ENCODE measurements around the gene PDXK.

PDXK gene

GRCh38 chr21:43778469-43779335 lies 59.8 kb downstream of the PDXK start:
- in situ Hi-C loops (cut with MboI; ENCODE audit: low sequenced_read_pairs): no loop called here

GRCh38 chr21:43779660-43780059 lies 60.7 kb downstream of the PDXK start:
- in situ Hi-C loops (cut with MboI; ENCODE audit: low sequenced_read_pairs): no loop called here

DNA sequence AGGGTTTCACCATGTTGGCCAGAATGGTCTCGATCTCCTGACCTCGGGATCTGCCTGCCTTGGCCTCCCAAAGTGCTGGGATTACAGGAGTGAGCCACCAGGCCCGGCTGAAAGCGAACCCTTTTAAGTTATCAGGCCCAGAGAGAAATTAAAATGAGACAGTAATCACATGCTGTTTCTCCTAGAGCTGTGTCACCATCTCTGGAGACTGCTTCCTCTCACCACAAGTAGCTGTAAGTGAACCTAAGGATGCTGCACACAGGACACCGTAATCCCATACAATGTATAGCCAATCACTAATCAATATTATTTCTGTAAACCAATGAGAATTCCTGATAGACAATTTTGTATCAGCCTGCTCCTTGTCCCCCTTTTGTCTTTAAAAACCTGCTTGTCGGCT lies 62.9 kb downstream of the PDXK start:
- in situ Hi-C loops (cut with MboI; ENCODE audit: low sequenced_read_pairs): no loop called here

DNA sequence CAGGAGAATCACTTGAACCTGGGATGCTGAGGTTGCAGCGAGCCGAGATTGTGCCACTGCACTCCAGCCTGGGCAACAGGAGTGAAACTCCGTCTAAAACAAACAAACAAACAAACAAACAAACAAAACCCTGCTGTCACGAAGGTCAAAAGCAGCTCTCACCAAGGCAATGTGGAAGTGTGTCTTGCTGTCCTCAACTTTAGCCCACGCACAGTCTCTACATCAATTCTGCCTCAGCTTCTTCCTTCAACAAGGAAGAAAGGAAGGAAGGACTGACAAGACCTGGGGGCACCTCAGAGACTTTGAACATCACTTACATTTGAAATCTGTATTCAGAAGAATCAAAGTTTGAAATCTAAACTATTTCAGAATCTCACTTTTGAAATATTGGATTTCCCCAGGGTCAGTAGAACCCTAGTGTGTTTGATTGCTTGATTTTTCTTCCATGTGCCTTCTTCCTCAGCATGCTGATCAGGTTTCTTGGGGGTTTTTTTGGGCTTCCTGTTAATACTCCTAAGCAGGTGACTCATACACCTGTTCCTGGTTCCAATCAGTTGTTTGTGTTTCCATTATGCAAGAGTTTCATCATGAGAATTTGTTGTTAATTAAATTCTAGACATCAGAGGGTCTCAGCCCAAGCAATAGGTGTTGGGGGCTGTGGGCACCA lies 63.6 kb downstream of the PDXK start:
- in situ Hi-C loops (cut with MboI; ENCODE audit: low sequenced_read_pairs): no loop called here

DNA sequence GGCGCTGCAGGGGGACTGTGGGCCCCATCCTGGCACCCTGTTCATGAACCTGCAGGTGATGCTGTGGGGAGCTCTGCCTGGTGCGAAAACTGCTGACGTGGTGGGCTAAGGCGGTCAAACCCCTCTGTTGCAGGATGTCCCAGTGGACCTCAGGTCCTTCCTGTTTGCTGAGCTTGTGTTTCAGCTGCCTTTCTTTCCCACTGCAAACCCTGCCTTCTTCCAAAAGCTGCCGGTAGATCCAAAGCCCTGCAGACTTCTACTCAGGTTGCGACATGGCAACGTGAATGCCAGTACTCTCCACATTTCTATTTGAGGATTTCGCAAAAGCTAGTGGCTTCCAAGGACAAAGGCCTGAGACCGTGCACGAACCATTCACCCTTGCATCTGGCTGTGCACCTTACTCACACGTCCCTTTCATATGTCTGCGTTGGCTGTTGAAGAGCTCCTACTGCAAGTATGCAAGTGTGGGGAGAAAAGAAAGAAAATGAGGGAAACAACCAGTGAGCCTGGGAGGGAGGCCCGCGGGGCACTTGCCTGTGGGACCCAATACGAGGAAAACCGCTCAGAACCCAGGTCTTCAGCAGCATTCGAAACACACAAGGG lies 64.3 kb downstream of the PDXK start:
- in situ Hi-C loops (cut with MboI; ENCODE audit: low sequenced_read_pairs): no loop called here

DNA sequence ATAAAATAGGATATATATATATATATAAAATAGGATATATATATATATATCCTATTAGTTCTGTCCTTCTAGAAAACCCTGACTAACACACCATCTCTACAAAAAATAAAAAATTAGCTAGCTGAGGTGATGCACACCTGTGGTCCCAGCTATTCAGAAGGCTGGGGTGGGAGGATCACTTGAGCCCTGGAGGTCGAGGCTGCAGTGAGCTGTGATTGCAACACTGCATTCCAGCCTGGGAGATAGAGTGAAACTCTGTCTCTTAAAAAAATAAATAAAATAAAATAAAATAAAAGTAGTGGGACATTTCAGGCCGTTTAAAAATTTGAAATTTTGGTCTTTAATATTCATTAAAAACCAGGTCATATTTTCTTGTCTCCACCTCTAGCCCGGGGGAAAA lies 66.2 kb downstream of the PDXK start:
- in situ Hi-C loops (cut with MboI; ENCODE audit: low sequenced_read_pairs): no loop called here

DNA sequence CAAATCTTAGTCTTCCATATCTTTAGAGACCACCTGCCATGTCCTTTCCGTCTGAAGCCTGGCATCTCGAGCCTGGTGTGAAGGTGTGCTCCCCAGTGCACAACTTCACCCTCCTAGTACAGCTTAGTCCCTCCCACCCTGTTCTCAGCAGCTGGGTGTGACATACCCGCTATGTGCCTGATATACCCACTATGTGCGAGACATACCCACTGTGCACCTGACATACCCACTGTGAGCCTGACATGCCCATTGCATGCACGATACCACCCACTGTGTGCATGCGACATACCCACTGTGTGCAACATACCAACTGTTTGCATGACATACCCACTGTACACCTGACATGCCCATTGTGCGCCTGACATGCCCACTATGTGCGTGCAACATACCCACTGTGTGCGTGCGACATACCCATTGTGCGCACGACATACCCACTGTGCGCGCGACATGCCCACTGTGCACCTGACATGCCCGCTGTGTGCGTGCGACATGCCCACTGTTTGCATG lies 67.4 kb downstream of the PDXK start:
- in situ Hi-C loops (cut with MboI; ENCODE audit: low sequenced_read_pairs): no loop called here

GRCh38 chr21:43786807-43787440 lies 68.0 kb downstream of the PDXK start:
- in situ Hi-C loops (cut with MboI; ENCODE audit: low sequenced_read_pairs): no loop called here

- in situ Hi-C loops (cut with MboI; ENCODE audit: low sequenced_read_pairs): no loop called here
Observed at GRCh38 chr21:43789276-43790009, 70.5 kb downstream of the PDXK start, which contains the start of gene RRP1. Gene RRP1 (plus strand): TSS chr21:43789577. CDS start chr21:43789630, 53 bp downstream.

GRCh38 chr21:43790010-43790524 lies 71.1 kb downstream of the PDXK start:
- in situ Hi-C loops (cut with MboI; ENCODE audit: low sequenced_read_pairs): no loop called here

GRCh38 chr21:43792406-43792805 lies 73.5 kb downstream of the PDXK start:
- in situ Hi-C loops (cut with MboI; ENCODE audit: low sequenced_read_pairs): no loop called here

GRCh38 chr21:43793243-43793642 lies 74.3 kb downstream of the PDXK start:
- in situ Hi-C loops (cut with MboI; ENCODE audit: low sequenced_read_pairs): no loop called here

GRCh38 chr21:43794311-43794710 lies 75.4 kb downstream of the PDXK start:
- in situ Hi-C loops (cut with MboI; ENCODE audit: low sequenced_read_pairs): no loop called here

DNA sequence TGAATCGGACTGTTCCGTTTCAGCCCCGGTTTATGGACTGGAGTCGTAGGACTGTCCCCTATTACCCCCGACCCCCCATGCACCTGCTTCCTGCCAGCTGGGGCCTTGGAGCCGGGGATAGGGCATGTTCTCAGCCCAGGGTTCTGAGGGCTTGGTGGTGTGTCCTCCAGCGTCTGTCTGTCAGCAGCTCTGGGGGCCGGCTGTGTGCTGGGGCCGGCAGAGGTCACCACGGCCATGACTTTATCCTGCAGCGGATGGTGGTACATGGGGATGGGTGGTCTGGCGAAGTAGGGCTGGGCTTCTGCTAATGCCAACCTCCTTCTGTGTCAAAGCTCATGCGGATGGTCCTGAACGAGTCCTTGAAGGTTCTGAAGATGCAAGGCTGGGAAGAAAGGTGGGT lies 75.9 kb downstream of the PDXK start:
- in situ Hi-C loops (cut with MboI; ENCODE audit: low sequenced_read_pairs): no loop called here

DNA sequence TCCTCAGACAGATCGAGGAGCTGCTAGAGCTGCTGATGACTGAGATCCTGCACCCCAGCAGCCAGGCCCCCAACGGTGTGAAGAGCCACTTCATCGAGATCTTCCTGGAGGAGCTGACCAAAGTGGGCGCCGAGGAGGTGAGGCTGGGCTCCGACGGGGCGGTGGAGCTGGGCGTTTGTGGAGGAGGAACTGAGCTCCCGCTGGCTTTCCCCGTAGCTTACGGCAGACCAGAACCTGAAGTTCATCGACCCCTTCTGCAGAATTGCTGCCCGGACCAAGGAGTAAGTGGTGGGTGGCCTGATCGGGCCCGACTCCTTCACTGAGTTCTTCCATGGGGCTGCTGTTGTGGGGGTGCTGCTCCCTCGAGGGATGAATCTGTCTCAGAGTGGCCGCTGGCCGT lies 78.5 kb downstream of the PDXK start:
- in situ Hi-C loops (cut with MboI; ENCODE audit: low sequenced_read_pairs): no loop called here

DNA sequence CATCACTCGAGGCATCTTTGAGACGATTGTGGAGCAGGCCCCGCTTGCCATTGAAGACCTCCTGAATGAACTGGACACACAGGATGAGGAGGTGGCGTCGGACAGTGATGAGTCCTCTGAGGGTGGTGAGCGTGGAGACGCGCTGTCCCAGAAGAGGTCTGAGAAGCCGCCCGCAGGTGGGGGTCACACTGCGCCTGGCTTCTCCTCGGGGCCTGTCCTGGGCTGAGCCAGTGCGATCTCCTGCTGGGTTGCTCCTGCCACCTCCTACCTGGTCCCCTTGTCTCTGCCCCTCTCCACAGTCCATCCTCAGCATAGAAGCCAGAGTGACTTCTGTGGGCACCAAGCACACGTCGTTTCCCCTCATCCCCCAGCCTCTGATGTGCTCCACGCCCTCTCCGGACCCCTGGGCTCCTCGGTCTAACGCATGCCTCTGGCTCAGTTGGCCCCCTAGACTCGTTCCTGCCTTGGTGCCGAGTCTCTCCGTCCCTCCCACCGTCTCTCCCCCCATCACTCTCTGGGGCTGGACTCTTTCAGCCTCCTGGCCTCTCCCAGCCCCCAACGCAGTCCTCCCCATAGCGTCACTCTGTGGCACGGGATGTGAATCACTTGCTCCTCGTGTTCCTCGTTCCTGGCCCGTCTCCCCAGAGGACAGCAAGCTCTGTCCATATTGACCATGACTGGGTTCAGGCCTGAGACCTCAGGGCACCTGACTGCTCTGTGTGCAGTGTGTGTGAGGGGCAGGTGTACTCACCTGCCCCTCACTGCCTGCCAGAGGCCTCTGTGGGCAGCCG lies 79.2 kb downstream of the PDXK start:
- in situ Hi-C loops (cut with MboI; ENCODE audit: low sequenced_read_pairs): no loop called here

- in situ Hi-C loops (cut with MboI; ENCODE audit: low sequenced_read_pairs): no loop called here
Observed at GRCh38 chr21:43799301-43799840, 80.4 kb downstream of the PDXK start.

GRCh38 chr21:43800124-43800523 lies 81.2 kb downstream of the PDXK start:
- in situ Hi-C loops (cut with MboI; ENCODE audit: low sequenced_read_pairs): no loop called here

DNA sequence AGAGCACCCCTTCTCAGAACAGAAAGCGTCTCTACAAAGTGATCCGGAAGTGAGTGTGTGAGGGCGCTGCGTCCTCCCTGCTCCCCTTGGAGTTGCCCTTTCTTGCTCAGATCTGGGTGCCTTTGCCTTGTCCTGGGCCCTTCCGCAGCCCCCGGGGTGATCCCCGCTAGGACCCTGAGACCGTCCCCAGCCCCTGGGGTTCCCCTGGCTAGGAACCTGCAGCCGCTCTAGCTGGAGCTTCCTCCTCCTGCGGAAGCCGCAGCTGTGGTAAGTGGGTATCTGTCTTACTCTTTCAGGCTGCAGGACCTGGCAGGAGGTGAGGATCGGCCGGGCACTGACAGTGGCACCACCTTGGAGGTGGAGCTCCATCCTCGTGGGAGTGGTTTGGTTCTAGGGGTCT lies 81.6 kb downstream of the PDXK start:
- in situ Hi-C loops (cut with MboI; ENCODE audit: low sequenced_read_pairs): no loop called here

Data from HL-60/S4 treated with phorbol 12-myristate 13-acetate at 8.2 ng/mL for 4 days and 3 days (cell line).